Measurements from ENCODE around the gene WIF1. TPM values are rescaled to one million over a fixed set of nuclear protein-coding genes. Genes with fewer than 3 reads are reported as not detected.
A peak's percentile ranks its signal among the peaks of the same experiment; 100 is the strongest.

The WIF1 gene
- 1 to 10 TPM in 1 of 4 donors, not detected in 3; 6.1 TPM for total RNA-seq

- 17 to 23% methylated on average over 20 to 44 of the region's 73 CpGs for WGBS, 2 donors
- Histone ChIP-seq H3K36me3 (no peaks in the 10 kb centered on the region), H3K4me3 (peak within 1 kb of the TSS in 3 of 4 donors; percentile 22 to 62 (median 41)), H3K9me3 (no peaks in the 10 kb centered on the region), H3K4me1 (peaks cover 8 to 13% (median 8%) of the 10 kb centered on the region in 3 donors), H3K27ac (no peak within 1 kb of the TSS), H3K27me3 (peaks cover 0 to 96% (median 17%) of the 10 kb centered on the region in 4 donors)
- DNase-seq: no peak
- peak in 1 of 6 experiments; percentile 6 for TF ChIP-seq CTCF (IDR thresholded peaks at IDR 0.05)
- no peak for TF ChIP-seq POLR2A (IDR thresholded peaks at IDR 0.05)
- intact Hi-C loops (cut with DNase I): loop anchor here (5.0 kb wide), 1 partner anchor 229 kb away; no protein-coding TSS in a partner anchor
Observed at GRCh38 chr12:65121049-65121955, at the start of gene WIF1. Gene WIF1 (minus strand): TSS chr12:65121305. CDS start chr12:65121191, 114 bp downstream.

GRCh38 chr12:65170209-65170881 is 49.2 kb upstream of the WIF1 start:
- no peak for DNase-seq
- Histone ChIP-seq H3K27ac (peak overlapping the region; percentile 92 to 94 (median 94)), H3K36me3 (peaks cover 0 to 6% (median 0%) of the 10 kb centered on the region in 3 donors), H3K4me3 (peak overlapping the region; percentile 71 to 98 (median 94)), H3K9me3 (no peaks in the 10 kb centered on the region), H3K27me3 (no peaks in the 10 kb centered on the region), H3K4me1 (peaks cover 11 to 57% (median 39%) of the 10 kb centered on the region in 3 donors)
- TF ChIP-seq POLR2A (IDR thresholded peaks at IDR 0.05) (peak in 1 of 4 donors; percentile 33), CTCF (IDR thresholded peaks at IDR 0.05) (no peak)
- 0 to 1% methylated on average over 26 to 31 of the region's 47 CpGs for WGBS, 2 donors
- intact Hi-C loops (cut with DNase I): no loop called here

GRCh38 chr12:65169320-65170208 is 48.5 kb upstream of the WIF1 start, which contains the start of gene LEMD3:
Gene LEMD3 (plus strand): TSS chr12:65169583. CDS start chr12:65169597, 14 bp downstream.
- peak within 1 kb of the TSS; percentile 71 to 98 (median 94) for H3K4me3 ChIP-seq
- peaks cover 11 to 51% (median 32%) of the 10 kb centered on the region in 3 donors for H3K4me1 ChIP-seq
- peak; percentile 79 for DNase-seq
- H3K27me3 ChIP-seq: no peaks in the 10 kb centered on the region
- TF ChIP-seq CTCF (IDR thresholded peaks at IDR 0.05) (no peak), POLR2A (IDR thresholded peaks at IDR 0.05) (peak in 3 of 4 donors; percentile 38 to 92 (median 80))
- peak within 1 kb of the TSS; percentile 92 to 94 (median 94) for H3K27ac ChIP-seq
- no peaks in the 10 kb centered on the region for H3K9me3 ChIP-seq
- intact Hi-C loops (cut with DNase I): no loop called here
- 0 to 1% methylated on average over 1 to 43 of the region's 91 CpGs for WGBS, 2 donors
- H3K36me3 ChIP-seq: no peaks in the 10 kb centered on the region

GRCh38 chr12:65168681-65169319 is 47.7 kb upstream of the WIF1 start:
- Histone ChIP-seq H3K36me3 (no peaks in the 10 kb centered on the region), H3K27me3 (peaks cover 0 to 5% (median 0%) of the 10 kb centered on the region in 4 donors), H3K9me3 (no peaks in the 10 kb centered on the region), H3K4me1 (peaks cover 11 to 43% (median 29%) of the 10 kb centered on the region in 3 donors), H3K27ac (peak overlapping the region; percentile 92 to 94 (median 94)), H3K4me3 (peak overlapping the region; percentile 71 to 98 (median 94))
- DNase-seq: no peak
- intact Hi-C loops (cut with DNase I): no loop called here
- 10 to 13% methylated on average over 10 to 11 of the region's 11 CpGs for WGBS, 2 donors
- TF ChIP-seq CTCF (IDR thresholded peaks at IDR 0.05): no peak
- no peak for TF ChIP-seq POLR2A (IDR thresholded peaks at IDR 0.05)

Measured in esophagus squamous epithelium (tissue), 5 donors.